Cardiac septum (tissue), 1 donor: Measurements from ENCODE around the gene GALNT18. TPM values are rescaled to one million over a fixed set of nuclear protein-coding genes. Genes with fewer than 3 reads are reported as not detected.

Source experiments
- DNase-seq: peaks from one replicate; pipeline ENCODE4 v3.0.0-alpha.2; 2020; ENCODE audit warnings: low spot score
- intact Hi-C: fragments of 100-400 bp; cut with DNase I; formaldehyde crosslinking; loops from one replicate; pipeline ENCODE4 v1.14.0; 2022
- total RNA-seq: library from RNA; stranded (reverse); fragmentation: NEBNext Ultra II Directional; extraction: Animal tissue kit (Norgen Biotek cat#: 25700); gene quantifications from one replicate; pipeline ENCODE4 v1.2.1, GENCODE V29; 2021
- donor health status: DM: no; HTN: no; CAD: no.

GALNT18 gene
- total RNA-seq, 1 donor from 2014 or later = 23.2 TPM

DNA sequence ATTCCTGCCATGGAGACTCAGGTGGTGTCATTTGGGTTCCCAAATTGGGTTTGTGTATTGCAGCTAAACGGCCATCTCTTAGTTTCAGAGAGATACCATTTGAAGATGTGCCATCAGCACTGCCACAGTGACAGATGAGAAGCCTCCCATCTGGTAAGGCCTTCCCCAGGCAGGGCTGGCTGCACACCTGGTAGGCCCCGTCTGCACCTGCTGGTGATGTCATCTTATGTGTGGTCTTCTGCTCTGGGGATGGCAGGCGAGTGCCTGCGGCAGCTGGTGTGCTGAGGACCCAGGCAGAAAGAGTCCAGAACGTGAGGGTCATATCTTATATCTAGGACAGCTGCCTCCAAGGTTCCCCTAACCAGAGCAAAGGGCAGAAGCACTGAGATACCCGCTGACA, 369.4 kb downstream of the GALNT18 start:
- DNase-seq = no peak
- intact Hi-C loops = no loop called here

DNA sequence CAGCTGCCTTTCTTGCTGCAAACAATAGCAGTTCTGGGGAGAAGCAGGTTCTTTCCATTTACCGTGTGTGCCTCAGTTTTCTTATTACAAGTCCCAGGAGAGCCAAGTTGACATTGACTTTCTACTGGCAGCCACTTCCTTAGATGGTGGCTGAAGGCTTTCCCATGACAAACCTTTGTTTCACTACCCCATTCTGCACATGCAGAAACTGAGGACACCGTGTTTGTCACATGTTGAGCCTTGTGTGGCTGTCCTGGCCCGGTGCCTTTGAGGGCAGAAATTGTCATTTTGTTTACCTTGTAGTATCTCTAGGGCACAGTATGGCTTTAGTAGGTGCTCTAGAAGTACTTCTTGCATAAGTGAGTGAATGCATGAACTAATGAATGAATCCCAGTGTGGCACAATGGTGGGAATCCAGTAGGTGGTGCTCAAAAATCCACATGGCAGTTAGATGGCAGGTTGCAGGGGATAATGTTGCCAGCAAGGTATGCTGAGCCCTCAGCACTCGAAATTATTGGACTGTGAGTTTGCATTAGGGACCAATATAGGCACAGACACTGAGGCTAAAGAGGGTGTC, 370.3 kb downstream of the GALNT18 start:
- intact Hi-C loops = no loop called here
- DNase-seq = no peak

DNA sequence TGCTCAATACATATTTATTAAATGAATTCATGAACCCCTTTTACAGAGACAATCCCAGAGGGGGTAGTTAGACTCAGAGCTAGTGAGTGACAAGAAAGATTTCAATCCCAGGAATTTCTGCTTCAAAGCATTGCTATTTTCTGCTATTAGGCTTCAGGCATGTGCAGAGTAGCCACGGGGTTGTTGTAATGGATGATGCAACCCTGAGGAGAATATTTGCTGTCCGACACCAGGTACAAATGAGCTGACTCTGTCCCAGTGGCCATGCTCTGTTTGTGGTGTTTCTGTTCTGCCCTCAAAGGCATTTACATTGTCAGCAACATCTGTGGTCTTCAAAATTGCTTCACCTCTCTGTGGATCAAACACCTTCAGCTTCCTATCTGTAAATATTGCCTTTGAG, 371.3 kb downstream of the GALNT18 start:
- intact Hi-C loops = no loop called here
- no peak for DNase-seq

- intact Hi-C loops = no loop called here
- no peak for DNase-seq
Measured at GRCh38 chr11:11247576-11247975, 374.2 kb downstream of the GALNT18 start.

- intact Hi-C loops = no loop called here
- no peak for DNase-seq
Measured at GRCh38 chr11:11247086-11247485, 374.7 kb downstream of the GALNT18 start.

DNA sequence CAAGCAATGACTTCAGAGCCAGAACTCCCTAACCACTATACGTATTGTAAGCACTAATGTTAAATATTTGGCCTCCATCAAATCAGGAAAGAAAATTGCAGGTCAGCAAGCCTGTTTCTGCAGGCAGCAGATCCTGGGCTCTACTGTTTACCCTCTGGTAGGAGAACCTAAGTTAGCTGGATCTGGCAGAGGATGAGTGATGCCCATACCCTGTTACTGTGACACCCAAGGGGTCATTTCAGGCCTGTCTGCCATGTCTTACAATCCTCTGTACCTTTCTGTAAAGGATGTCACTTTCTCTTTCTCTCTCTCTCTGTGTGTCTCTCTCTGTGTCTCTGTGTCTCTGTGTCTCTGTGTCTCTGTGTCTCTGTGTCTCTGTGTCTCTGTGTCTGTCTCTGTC, 375.6 kb downstream of the GALNT18 start:
- intact Hi-C loops = no loop called here
- no peak for DNase-seq

GRCh38 chr11:11245453-11245852, 376.4 kb downstream of the GALNT18 start:
- DNase-seq = no peak
- intact Hi-C loops = no loop called here

DNA sequence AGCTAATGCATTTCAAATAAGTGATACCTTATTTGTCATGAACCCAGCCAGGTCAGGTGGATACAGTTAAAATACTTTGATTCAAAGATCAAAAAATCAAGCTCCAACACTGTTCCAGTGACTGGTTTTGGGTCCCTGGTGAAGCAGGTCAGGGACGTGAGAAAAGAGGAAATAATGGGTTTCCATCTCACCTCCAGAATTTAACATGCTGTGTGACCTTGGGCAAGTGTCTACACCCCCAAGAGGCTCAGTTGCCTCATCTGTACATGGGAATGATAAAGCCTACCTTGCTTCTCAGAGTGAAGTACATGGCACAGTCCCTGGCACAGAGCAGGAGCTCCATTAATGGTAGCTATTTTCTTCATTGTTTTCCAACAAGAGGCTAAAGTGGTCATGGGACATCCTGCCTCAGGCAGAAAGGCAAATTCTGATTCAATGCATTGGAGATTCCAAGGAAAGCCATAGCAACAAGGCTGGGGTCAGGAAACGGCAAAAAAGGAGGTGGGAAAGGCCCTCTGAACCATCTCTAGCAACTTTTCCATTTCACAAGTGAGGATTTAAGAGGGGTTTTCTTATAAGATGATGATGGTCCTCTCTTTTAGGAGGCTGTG, 377.2 kb downstream of the GALNT18 start:
- intact Hi-C loops = no loop called here
- DNase-seq = no peak

- intact Hi-C loops = no loop called here
Measured at GRCh38 chr11:11243590-11244469, 378.0 kb downstream of the GALNT18 start.

GRCh38 chr11:11243209-11243589, 378.6 kb downstream of the GALNT18 start:
- intact Hi-C loops = no loop called here
- DNase-seq = no peak

More at GRCh38 chr11:11243590-11244469, 378.0 kb downstream of the GALNT18 start:
- no peak for DNase-seq

DNA sequence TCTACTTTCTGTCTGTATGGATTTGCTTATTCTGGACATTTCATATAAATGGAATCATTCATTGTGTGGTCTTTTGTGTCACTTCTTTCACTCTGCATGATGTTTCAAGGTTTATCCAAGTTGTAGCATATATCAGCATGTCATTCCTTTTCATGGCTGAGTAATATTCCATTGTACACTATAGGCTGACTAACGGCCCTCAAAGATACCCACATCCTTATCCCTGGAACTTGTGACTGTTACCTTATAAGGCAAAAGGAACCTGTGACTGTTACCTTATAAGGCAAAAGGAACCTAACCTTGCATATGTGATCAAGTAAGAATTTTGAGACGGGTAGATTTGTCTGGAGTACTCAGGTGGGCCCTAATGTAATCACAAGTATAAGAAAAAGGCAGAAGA, 380.5 kb downstream of the GALNT18 start:
- no peak for DNase-seq
- intact Hi-C loops = no loop called here

DNA sequence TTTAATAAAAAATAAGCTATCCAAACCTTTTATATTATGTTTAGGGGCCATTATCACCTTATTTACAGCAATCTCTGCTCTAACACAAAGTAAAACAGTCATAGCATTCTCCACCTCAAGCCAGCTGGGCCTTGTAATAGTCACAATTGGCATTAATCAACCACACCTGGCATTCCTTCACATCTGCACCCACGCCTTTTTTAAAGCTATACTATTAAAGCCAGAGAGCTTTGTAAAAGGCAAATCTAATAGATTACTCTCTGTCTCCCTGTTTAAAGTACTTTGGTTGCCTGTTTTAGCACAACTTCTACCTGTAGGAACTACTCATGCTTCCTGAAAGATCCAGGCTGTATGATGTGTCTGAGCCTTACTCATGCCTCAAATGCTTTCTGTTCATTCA, 381.8 kb downstream of the GALNT18 start:
- no peak for DNase-seq
- intact Hi-C loops = no loop called here

DNA sequence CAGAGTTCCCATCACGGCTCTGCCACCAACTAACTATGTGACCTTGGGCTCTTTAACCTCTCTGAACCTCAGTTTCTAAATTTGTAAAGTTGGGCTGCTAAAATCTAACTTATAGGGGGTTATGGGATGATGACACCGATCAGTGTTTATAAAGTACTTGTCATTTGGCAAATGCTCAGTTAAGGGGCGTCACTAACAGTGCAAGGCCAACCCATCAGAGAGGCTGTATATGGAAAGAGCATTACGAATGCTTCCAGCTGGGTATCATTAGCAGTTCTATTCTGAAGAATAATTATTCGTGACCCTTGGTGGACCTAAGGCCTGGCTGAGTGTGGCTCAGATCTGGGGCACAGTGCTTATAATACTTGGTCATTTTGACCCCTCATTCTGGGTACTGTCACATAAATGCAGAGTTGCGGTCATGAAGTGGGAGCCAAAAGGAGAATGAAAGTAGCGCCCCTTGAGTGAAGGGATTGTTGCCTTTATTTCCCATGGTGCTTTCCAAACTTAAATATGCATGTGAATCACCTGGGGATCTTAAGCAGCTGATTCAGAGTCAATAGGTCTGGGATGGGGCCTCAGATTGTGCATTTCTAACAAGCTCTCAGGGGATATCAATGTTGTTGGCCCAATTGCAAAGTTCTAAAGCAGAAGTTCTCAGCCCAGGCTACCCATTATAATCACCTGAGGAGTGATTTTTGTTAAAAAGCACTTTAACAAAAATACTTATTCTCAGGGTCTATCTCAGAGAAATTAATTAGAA, 384.6 kb downstream of the GALNT18 start:
- DNase-seq = no peak
- intact Hi-C loops = no loop called here

- intact Hi-C loops = no loop called here
- DNase-seq = no peak
Measured at GRCh38 chr11:11236498-11237059, 385.2 kb downstream of the GALNT18 start.

GRCh38 chr11:11231763-11232162, 390.0 kb downstream of the GALNT18 start:
- intact Hi-C loops = no loop called here
- DNase-seq = no peak

GRCh38 chr11:11230802-11231562, 390.8 kb downstream of the GALNT18 start:
- DNase-seq = no peak
- intact Hi-C loops = no loop called here

- intact Hi-C loops = no loop called here
- DNase-seq = no peak
Measured at GRCh38 chr11:11230087-11230486, 391.7 kb downstream of the GALNT18 start.

DNA sequence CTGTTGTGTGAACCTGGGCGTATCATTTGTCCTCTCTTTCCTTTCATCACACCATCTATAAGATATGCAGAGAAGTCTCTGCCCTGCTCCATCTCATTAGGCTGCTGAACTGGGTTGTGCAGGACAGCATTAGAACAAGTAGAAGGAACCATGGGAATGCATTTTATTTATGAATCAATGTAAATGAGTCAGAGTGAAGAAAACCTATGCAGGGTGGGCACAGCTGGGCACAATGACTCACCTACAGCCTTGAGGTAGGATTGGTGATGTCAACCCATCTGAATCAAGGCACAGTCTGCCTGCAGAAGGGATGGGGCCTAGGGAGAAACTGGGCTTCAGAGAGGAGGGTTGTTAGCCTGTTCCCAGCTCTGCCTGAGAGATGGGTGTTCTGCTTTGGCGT, 392.2 kb downstream of the GALNT18 start:
- DNase-seq = no peak
- intact Hi-C loops = no loop called here
